DMS114 treated with DMSO at 0.1 percent for 48 hours (cell line): ENCODE measurements around the gene FIGLA.
"Not testable (repeated sequence)": the region's sequence is repeated elsewhere in the genome, so short reads cannot be mapped to it uniquely, and the experiment has no call there.

Experiments used
- DNase-seq: peaks from one replicate; lab custom pipeline; 2025; ENCODE audit not compliant: unreplicated experiment; lab: John Stamatoyannopoulos, UW

Gene FIGLA

DNA sequence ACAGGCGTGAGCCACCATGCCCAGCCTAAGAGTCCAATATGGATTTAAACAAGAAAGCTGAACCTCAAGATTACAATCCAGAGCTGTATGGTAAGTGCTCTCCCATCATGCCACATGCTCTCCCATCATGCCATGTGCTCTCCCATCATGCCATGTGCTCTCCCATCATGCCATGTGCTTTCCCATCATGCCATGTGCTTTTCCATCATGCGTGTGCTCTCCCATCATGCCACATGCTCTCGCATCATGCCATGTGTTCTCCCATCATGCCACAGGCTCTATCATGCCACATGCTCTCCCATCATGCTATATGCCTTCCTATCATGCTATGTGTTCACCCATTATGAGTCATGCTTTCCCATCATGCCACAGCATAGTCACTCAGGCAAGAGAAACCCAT, 43.2 kb downstream of the FIGLA start:
- no peak for DNase-seq

DNA sequence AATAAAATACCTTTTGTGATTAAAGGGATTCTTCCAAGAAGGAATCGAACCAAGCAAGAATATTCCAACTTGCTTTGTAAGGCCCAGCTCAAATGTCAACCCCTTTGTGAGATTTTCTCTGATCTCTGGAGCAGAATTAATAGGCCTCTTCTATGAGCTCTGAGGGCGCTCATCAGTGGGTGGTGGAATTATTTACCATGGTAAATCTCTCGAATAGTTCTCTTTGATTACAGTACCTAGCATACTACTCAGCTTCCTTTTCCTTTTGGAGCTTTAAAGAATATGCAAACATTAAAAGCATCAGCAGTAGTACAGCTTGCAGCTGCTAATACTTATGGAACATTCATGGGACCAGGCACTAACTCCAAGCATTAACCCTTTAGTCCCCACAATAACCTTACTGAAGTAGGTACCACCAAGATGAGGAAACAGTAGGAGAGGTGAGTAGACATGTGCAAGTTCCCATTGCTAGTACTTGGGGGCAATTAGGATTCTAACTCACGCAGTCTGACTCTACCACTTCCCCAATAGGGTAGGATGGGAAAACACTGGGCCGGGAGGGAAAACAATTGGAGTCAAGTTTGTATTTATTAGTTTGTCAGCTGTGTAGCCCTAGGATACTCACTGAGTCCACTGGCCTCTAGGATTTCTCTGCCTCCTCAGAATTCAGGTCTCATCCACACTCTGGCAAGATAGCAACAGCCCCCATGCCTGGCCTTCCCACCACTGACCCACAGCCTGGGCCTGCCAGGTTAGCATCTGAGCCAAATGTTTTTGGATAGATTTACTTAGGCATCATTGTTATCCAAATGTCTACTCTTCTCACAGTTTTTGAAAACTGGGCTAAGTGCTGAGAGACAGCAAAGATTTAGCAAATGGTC, 44.1 kb downstream of the FIGLA start:
- DNase-seq: no peak

DNA sequence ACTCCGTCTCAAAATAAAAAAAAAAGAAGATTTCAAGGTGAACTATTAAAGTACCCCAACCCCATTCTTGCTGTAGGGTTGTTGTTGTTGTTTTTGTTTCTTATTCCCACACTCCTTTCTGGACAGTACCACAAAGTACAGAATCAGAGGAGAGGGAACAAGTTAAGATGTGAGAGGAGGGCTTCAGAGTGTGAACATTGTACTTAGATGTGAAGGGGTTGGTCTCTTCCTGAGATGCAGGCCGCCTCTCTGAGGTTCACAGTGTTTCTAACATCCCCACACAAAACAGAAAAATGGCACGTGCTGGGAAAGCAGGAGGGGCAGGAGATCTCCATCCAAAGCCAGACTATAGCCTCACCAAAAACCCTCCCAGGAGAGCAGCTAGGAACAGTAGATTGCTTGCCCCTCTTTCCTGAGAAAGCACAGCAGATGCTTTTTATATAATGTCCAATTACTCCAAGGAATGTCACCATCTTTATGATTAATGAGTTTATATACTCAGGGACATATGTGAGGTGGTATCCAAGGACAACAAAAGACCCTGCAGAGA, 45.1 kb downstream of the FIGLA start:
- DNase-seq: no peak

DNA sequence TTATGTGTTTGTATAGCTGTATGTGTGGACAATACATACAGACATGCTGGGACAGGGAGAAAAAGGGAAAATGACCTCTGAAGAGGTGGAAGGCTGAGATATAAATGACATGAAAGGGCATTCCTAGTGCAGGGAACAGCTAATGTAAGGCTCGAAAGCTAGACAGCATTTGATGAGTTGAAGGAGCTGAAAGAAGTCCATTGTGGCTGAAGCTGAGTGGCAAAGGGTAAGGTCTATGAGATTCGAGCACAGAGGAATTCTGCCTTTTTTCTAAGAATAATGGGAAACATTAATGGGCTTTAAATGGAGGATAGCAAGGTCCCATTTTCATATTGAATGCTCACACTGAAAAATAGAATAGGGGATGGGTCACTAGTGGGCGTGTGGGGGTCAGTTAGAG, 46.0 kb downstream of the FIGLA start:
- no peak for DNase-seq

- DNase-seq: no peak
Measured at GRCh38 chr2:70743677-70744076, 46.8 kb downstream of the FIGLA start.

DNA sequence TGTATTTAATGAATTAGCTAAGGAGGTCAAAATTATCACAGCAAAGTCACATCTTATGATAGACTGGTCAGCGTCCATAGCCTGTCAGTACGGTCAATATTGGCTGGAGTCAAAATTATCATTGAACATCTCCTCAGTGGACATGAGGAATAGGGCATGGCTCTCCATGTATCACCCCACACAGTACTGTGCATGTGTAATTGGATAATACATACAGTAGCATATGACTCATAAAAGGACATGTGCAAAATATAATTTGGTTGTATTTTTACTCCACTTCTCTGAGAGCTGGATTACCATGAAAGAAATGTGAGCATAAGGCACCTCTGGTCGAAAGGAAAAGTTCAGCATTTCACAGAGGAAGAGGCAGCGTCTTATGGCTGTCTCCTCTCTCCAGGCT, 47.4 kb downstream of the FIGLA start:
- DNase-seq: no peak

- not testable (repeated sequence) for DNase-seq
Measured at GRCh38 chr2:70739492-70739891, 51.0 kb downstream of the FIGLA start.

- DNase-seq: no peak
Measured at GRCh38 chr2:70738159-70738558, 52.3 kb downstream of the FIGLA start.

DNA sequence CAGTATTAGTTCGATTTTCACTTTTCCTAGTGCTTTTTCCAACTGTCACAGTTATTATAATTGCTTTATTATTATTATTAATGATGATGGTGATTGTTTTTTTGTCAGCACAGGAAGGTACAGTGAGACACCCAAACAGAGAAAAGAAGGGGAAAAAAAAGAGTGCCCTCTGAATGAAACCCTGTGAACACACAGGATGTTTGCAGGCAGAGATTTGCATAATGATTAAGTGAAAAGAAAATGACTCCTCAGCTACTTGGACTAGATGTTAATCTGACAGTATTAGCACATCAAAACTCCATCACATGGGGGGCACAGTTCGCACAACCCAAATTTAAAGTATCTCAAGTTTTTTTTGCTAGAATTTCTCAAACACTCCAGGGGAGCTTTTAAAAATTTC, 55.4 kb downstream of the FIGLA start:
- DNase-seq: no peak

DNA sequence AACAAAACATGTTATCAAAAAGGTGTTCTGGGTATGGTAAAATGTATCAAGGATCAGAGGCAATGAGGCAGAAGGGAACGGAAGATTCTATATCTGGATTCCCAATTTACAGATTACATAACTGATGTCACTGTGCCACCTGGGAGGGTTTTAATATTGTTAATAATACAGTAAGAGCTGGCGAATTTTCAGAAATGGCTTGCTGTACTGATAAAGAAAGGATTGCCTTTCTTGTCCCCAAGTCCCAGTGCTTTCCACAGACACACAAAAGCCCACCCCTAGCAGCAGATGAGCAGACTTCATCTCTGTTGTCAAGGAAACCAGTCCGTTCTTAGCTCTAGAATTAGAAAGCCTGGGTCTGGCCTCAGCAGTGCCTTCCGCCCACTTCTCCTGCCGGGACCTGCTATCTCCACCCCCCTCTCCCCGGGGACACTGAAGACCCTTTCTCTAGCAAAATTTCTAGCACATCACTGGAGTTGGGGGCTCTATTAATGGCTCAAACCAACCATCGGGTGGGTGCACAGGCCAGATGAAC, 56.7 kb downstream of the FIGLA start:
- no peak for DNase-seq

- no peak for DNase-seq
Measured at GRCh38 chr2:70732766-70733645, 57.4 kb downstream of the FIGLA start.

GRCh38 chr2:70730730-70731129, 59.7 kb downstream of the FIGLA start:
- DNase-seq: no peak

DNA sequence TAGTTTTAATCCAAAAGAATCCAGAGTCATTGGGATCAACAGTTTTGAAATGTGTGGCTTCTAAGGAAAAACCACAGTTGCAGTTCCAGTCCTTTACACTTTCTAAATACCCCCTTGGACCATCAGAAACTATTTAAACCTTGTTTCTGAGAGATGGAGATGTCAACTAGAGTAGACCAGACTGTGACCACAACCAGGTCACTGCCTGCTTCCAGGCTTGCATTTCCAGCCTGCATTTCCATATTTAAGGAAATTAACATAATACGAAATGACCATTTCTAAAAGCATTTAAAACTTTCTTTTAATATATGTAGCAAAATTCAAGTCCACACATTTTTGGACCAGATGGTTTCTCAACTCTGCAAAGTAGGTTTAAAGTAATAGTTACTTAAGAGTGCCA, 60.8 kb downstream of the FIGLA start:
- no peak for DNase-seq

- DNase-seq: no peak
Measured at GRCh38 chr2:70728128-70728527, 62.3 kb downstream of the FIGLA start.
